Glomerular visceral epithelial cell (primary cell): Measurements from ENCODE around the gene KLF12.

Experiments
- DNase-seq: peaks from one replicate; pipeline ENCODE4 v3.0.0-alpha.2; 2016; ENCODE audit errors: extremely low spot score

KLF12 gene

DNA sequence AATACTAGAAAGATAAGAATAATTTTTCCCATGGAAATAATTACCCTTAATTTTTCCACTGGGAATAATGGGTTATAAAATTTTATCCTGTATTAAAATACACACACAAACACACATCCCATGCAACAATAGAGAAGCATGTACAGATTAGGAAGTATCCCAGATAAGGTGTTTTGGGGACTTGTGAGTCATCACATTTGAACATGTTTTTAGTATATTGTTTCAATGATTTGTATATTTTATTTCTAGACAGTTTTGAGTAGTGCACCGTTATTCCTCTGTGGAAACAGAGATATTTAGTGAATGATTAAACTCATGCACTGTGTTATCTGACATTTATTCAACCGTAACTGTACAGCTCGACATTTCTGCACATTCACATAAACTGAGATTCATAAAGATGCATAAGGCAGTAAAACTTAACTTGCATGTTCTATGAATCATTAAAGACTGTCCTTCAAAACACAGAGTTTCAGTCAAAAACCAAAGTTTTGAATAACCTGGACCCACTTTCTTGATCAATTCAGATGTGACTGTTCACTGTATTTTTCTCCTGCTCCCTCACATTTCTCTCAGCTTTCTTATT is 30.1 kb downstream of the KLF12 start:
- peak; percentile 27 for DNase-seq

DNA sequence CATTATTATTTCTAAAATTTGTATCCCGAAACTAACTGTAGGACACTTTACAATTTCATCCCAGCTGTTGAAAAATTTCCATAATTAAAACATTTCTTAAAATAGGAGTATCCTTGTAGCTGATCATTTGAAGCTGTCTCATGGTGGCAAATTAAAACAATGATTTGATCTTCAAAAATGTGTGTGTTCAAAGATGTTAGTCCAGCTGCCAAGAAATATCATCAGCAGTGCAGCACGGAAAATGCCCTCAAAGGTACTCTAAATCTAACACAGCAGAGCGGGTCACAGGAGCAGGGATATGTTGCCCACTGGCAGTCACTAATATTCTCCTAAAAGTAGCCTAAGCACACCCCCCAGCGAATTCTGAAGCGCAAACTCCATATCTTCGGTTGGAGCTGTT is 31.0 kb downstream of the KLF12 start:
- no peak for DNase-seq

DNA sequence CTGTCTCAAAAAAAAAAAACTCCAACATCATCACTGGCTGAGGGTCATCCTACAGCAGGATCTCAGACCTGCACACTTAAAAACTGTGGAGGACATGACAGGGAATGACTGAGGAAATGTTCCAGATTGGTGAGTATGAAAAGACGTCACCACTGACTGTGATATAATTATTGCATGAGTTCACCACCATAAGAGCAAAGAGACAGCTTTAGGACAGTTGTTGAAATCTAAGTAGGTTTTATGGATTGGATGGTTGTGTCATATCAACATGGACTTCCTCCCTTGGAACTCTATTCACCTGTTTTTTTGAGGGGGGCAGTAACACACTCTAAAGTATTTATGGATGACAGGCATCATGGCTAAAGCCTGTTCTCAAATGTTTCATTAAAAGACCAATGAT is 31.5 kb downstream of the KLF12 start:
- DNase-seq, result no peak

DNA sequence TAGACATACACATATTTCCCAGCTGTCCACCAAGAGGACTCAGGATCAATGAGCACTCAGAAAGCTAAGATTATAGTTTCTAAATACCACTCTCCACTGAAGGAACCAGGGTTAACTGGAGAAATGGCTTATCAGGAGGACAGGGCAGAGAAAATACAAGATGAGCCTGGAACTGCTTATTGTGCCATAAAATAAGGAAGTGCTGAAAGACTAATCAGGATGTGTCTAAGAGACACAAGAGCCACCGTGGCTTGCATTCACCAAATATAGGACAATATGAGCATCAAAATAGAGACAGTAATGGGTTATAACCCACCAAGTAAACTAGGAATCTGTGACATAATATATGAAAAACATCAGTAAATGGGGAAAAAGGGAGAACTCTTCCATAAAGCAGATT is 32.8 kb downstream of the KLF12 start:
- no peak for DNase-seq

DNA sequence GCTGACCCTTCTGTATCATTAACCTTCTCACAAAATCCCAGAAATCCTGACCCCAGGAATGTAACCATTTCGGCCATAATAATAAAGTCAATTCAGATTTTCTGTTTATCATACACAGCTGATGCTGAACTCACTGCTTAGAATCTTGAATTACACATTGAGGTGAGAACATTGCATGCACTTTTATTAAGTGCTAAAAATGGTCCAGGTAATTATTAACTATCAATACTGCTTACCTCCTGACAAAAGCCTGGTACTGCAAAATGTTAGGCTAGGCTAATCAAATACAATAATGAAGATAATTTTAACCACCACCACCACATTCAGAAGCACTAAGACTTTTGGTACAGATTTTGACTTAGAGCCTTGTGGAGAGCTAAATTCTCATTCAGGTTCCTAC is 36.1 kb downstream of the KLF12 start:
- DNase-seq, result no peak

DNA sequence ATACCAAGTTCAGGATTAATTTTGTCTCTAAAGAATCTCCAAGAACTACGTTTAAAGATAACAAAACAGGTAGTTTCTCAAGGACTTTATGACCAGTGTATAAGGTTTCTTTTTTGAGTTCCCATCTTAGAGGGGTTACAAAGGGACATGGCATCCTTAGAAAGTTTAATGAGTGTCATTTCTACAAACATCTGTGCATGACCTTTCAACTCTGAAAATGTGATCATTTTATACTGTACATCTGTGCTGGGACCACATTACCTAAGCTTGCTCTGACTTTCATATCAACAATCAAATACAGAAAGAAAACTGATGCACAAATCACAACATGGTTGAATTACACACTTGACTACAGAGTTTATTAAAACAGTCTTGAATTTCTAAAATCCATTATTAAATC is 37.1 kb downstream of the KLF12 start:
- DNase-seq, result no peak

DNA sequence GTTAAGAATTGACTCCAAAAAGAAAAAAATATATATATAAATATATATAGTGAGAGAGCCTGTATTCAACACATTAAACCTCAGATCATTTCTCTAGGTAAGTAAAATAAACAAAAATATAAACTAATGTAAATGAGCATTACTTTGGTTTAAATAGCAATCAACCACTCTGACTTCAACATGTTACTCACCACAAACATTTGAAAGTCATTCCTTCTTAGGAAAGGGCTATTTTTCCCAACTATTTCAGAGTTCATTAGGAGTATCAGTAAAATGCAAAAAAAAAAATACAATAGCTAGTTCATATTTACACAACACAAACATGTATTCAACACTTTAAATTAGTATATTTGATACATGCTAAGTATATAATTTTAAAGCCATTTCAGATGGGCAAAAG is 40.5 kb downstream of the KLF12 start:
- DNase-seq, result no peak

DNA sequence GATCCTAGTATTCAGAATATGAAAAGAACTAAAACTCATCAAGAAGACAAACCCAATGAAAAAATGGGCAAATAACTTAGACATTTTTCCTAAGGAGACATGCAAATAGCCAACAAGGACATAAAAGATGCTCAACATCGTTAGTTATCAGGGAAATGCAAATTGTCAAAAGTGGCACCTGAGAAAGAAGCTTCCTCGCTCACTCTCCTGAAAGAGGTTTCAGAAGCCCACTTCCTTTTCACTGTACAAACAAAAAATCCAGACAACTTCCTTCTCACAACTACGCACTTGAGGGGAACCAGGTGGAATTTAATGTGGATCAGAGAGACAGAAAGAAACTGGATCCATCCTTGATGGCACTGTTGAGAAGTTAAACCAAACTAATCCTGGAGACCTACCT is 41.5 kb downstream of the KLF12 start:
- DNase-seq, result no peak

DNA sequence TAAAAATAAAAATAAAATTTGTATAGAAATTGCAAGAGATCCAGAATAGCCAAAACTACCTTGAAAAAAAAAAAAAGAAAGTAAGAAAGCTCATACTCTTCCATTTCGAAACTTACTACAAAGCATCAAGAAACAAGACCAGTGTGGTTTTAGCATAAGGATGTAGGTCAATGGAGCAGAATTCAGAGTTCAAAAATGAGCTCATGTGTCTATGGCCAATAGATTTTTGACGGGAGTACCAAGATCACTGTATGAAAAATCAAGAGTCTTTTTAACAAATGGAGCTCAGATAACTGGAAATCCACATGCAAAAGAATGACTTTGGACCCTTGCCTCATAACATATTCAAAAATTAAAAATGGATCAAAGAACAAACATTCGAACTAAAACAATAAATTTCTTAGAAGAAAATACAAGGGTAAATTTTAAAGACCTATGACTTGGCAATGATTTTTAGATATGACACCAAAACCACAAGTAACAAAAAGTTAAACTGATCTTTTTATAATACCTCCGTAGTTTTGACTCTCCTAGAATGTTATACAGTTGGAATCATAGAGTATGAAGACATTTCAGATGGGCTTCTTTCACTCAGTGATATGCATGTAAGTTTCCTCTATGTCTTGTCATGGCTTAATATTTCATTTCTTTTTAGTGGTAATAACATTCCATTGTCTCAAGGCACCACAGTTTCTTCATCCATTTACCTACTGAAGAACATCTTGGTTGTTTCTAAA is 43.2 kb downstream of the KLF12 start:
- no peak for DNase-seq

DNA sequence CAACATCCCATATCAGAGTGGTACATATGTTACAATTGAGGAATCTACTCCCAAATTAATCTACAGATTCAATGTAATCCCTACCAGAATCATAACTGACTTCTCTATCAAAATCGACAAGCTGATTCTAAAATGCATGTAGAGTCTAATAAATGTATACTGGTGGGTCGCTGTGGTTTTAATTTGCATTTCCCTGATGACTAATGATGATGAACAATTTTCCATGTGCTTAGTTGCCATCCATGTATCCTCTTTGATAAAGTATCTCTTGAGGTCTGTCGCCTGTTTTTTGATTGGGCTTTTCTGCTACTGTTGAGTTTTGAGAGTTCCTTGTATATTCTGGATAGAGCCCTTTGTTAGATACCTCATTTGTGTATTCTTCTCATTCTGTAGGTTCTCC is 43.8 kb downstream of the KLF12 start:
- no peak for DNase-seq

DNA sequence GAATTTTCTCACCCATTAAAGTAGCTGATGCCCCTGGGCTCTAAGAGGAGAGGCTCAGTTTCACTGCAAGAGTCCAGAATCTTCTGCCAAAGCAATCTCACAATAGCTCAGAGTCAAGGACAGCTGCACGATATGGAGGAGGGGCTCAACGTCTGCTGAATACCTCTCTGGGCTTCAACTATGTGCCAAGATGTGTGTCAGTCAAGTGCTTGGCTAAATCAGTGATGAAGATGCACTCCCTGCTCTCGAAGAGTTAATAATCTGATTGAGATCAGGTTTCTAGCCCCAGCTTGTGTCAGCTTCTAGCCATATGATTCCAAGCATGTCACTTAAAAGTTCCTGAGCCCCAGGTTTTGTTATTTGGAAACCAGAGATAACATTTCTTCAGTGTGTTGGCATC is 46.8 kb downstream of the KLF12 start:
- DNase-seq, result no peak
